HEK293T (cell line): ENCODE results near the gene TMED4.

Experiments
- ARNT ChIP-seq: fragments of 450-650 bp; IDR thresholded peaks from 2 replicates; pipeline ENCODE4 v1.6.1; 2017; ENCODE audit warnings: mild to moderate bottlenecking
- BHLHE40 ChIP-seq: fragments of 450-650 bp; IDR thresholded peaks from 2 replicates; pipeline ENCODE4 v1.6.1; 2016; ENCODE audit warnings: mild to moderate bottlenecking, moderate library complexity, borderline replicate concordance
- FOXK2 ChIP-seq: fragments of 450-650 bp; IDR thresholded peaks from 2 replicates; pipeline ENCODE4 v1.6.1; 2016; ENCODE audit warnings: mild to moderate bottlenecking
- FOXM1 ChIP-seq: fragments of 450-650 bp; IDR thresholded peaks from 2 replicates; pipeline ENCODE4 v1.6.1; 2017; ENCODE audit warnings: mild to moderate bottlenecking, borderline replicate concordance
- HDGF ChIP-seq: fragments of 450-650 bp; IDR thresholded peaks from 2 replicates; pipeline ENCODE4 v1.6.1; 2017; ENCODE audit warnings: antibody characterized with exemption, borderline replicate concordance
- LEF1 ChIP-seq: fragments of 450-650 bp; IDR thresholded peaks from 2 replicates; pipeline ENCODE4 v1.6.1; 2017; ENCODE audit warnings: mild to moderate bottlenecking, borderline replicate concordance
- PKNOX1 ChIP-seq: fragments of 450-650 bp; IDR thresholded peaks from 2 replicates; pipeline ENCODE4 v1.6.1; 2016
- SP1 ChIP-seq: fragments of 450-650 bp; IDR thresholded peaks from 2 replicates; pipeline ENCODE4 v1.6.1; 2017
- SUZ12 ChIP-seq: fragments of 450-650 bp; IDR thresholded peaks from 2 replicates; pipeline ENCODE4 v1.6.1; 2016; ENCODE audit warnings: mild to moderate bottlenecking
- ZNF384 ChIP-seq: fragments of 450-650 bp; IDR thresholded peaks from 2 replicates; pipeline ENCODE4 v1.6.1; 2016

GRCh38 chr7:44604941-44605340 lies 22.9 kb upstream of the TMED4 start:
- TF ChIP-seq SUZ12 = no peak
- no peak for TF ChIP-seq FOXM1
- no peak for TF ChIP-seq BHLHE40
- TF ChIP-seq SP1 = no peak
- no peak for TF ChIP-seq FOXK2
- no peak for TF ChIP-seq LEF1
- TF ChIP-seq ZNF384 = no peak
- TF ChIP-seq PKNOX1 = no peak
- no peak for TF ChIP-seq HDGF
- no peak for TF ChIP-seq ARNT
